G401 (cell line): Measurements from ENCODE around the gene KLHDC7B. TPM values are rescaled to one million over a fixed set of nuclear protein-coding genes. Genes with fewer than 3 reads are reported as not detected.

Experiments
- DNase-seq: peaks from one replicate; pipeline ENCODE4 v3.0.0-alpha.2; 2015; ENCODE audit warnings: low spot score
- in situ Hi-C: cut with HindIII; loops from 2 replicates; pipeline ENCODE4 v1.10.0; 2016; ENCODE audit warnings: low sequenced_read_pairs, mixed read lengths
- total RNA-seq: library from RNA; depleted of rRNA; stranded (reverse); fragments of >200 nt; shearing (Covaris generic); gene quantifications from 2 replicates; pipeline ENCODE4 v1.2.3, GENCODE V29; 2014

KLHDC7B gene
- total RNA-seq, 1 experiment from 2014 or later, result not detected

- in situ Hi-C loops, result loop anchor here (10.0 kb wide), 1 partner anchor 85 kb away; no protein-coding TSS in a partner anchor
- DNase-seq, result no peak
Observed at GRCh38 chr22:50579752-50580151, 34.1 kb downstream of the KLHDC7B start.

GRCh38 chr22:50581031-50581949 lies 35.6 kb downstream of the KLHDC7B start:
- no peak for DNase-seq
- in situ Hi-C loops, result no loop called here

GRCh38 chr22:50581950-50582492 lies 36.3 kb downstream of the KLHDC7B start:
- in situ Hi-C loops, result no loop called here
- DNase-seq, result no peak

GRCh38 chr22:50582493-50583293 lies 37.0 kb downstream of the KLHDC7B start, which contains the start of gene CHKB:
Gene CHKB (minus strand): TSS chr22:50582849. CDS start chr22:50582781, 68 bp downstream.
- DNase-seq, result peak; percentile 99
- in situ Hi-C loops, result no loop called here

- DNase-seq, result no peak
- in situ Hi-C loops, result no loop called here
Observed at GRCh38 chr22:50583294-50583861, 37.7 kb downstream of the KLHDC7B start.

GRCh38 chr22:50584106-50585096 lies 38.7 kb downstream of the KLHDC7B start:
- DNase-seq, result no peak
- in situ Hi-C loops, result no loop called here

GRCh38 chr22:50585238-50585637 lies 39.5 kb downstream of the KLHDC7B start:
- in situ Hi-C loops, result no loop called here
- DNase-seq, result no peak

GRCh38 chr22:50585781-50586180 lies 40.1 kb downstream of the KLHDC7B start:
- in situ Hi-C loops, result no loop called here
- DNase-seq, result no peak

GRCh38 chr22:50586416-50586815 lies 40.7 kb downstream of the KLHDC7B start:
- DNase-seq, result no peak
- in situ Hi-C loops, result no loop called here

GRCh38 chr22:50587407-50587806 lies 41.7 kb downstream of the KLHDC7B start:
- no peak for DNase-seq
- in situ Hi-C loops, result no loop called here

- in situ Hi-C loops, result no loop called here
- no peak for DNase-seq
Observed at GRCh38 chr22:50595189-50595588, 49.5 kb downstream of the KLHDC7B start.

GRCh38 chr22:50597097-50597496 lies 51.4 kb downstream of the KLHDC7B start:
- no peak for DNase-seq
- in situ Hi-C loops, result no loop called here

GRCh38 chr22:50599816-50600455 lies 54.2 kb downstream of the KLHDC7B start:
- no peak for DNase-seq
- in situ Hi-C loops, result no loop called here

- DNase-seq, result peak; percentile 72
- in situ Hi-C loops, result no loop called here
Observed at GRCh38 chr22:50600538-50600937, 54.8 kb downstream of the KLHDC7B start, which contains the start of gene MAPK8IP2. Gene MAPK8IP2 (plus strand): TSS chr22:50600793. CDS start chr22:50600819, 26 bp downstream.
